Embryonic facial prominence (tissue), 1 donor: ENCODE results near the gene RHOV.

Experiments
- DNase-seq: peaks from one replicate; pipeline ENCODE4 v3.0.0-alpha.2; 2016; ENCODE audit errors: extremely low spot score

The RHOV gene

GRCh38 chr15:40845036-40845435 lies 29.0 kb downstream of the RHOV start:
- no peak for DNase-seq

DNA sequence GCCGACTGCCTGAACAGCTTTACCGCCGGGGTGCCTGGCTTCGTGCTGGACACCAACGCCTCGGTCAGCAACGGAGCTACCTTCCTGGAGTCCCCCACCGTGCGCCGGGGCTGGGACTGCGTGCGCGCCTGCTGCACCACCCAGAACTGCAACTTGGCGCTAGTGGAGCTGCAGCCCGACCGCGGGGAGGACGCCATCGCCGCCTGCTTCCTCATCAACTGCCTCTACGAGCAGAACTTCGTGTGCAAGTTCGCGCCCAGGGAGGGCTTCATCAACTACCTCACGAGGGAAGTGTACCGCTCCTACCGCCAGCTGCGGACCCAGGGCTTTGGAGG lies 29.4 kb downstream of the RHOV start:
- DNase-seq = no peak

DNA sequence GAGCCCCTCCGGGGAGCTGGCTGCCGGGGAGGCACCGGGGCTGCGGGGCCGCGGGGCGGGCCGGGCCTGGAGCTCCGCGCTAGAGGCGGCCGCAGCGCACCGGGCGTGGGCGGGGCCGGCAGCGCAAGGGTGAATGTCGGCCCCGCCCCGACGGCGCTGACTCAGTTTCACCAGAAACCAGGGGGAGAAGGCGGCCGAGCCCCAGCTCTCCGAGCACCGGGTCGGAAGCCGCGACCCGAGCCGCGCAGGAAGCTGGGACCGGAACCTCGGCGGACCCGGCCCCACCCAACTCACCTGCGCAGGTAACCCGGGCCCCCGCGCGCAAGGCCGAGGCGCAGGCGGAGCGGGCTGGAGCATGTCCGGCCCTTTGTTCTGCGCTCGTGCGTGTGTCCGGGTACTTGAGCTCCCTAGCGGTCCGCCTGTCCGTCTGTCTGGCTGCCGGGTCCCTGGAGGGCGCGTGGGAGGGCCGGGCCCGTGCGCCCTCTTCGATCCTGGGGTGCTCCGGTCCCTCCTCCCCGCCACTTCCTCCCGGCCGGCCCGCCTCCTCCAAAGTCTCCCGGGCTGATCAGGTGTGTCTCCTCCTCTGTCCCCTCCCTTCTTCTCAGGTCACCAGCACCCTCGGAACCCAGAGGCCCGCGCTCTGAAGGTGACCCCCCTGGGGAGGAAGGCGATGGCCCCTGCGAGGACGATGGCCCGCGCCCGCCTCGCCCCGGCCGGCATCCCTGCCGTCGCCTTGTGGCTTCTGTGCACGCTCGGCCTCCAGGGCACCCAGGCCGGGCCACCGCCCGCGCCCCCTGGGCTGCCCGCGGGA lies 29.9 kb downstream of the RHOV start, which contains the start of gene SPINT1:
TSS of gene SPINT1 (plus strand) at position 164 of the 811 bp plus-strand sequence. CDS start at position 671, 507 bp downstream.
- no peak for DNase-seq

DNA sequence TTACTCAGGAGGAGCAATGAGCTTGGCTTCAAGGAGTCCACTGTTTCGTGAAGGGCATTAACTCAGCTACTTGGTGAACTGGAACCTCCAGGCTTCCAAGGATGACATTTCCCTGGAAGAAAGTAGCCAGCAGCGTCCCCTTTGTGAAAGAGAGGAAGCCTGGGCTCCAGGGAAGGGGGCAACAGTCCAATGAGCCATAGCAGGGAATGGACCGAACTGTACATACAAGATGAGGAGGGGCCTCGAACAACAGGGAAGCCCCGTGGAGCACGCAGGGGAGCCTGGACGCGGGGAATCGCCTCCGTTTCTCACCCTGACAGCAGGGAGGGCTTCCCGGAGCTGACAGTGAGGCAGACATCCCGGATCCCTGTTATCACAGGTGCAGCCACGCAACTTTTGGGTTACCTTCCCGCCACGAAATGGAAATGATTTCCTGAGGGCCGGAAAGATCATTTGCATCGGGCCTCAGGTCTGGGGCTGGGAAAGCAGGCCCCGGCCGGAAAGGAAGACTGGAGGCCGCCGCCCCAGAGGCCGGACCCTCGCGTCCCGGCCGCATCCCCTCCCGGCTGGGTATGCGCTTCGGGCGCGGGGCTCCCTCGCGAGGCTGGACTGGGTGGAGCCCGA lies 30.7 kb downstream of the RHOV start:
- no peak for DNase-seq

- no peak for DNase-seq
These were observed 32.3 kb downstream of the RHOV start for GRCh38 chr15:40841741-40842140.

DNA sequence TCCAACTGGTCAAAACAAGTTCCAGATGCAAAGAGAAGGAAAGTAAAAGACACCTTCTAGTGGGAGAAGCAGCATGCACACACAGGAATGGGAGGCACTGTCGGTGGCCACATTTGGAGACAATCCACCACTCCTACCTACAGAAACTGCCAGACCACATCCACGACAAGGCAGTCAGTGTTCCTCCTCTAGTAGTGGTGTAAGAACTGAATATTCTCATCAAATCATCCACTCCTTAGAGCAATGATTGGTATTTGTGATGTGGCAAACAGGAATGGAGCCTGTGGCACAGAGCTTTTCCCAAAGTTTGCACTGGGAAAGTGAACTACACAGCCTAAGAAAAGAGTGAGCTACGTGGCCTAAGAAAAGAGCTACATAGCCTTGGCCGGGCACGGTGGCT lies 35.3 kb downstream of the RHOV start:
- DNase-seq = no peak

DNA sequence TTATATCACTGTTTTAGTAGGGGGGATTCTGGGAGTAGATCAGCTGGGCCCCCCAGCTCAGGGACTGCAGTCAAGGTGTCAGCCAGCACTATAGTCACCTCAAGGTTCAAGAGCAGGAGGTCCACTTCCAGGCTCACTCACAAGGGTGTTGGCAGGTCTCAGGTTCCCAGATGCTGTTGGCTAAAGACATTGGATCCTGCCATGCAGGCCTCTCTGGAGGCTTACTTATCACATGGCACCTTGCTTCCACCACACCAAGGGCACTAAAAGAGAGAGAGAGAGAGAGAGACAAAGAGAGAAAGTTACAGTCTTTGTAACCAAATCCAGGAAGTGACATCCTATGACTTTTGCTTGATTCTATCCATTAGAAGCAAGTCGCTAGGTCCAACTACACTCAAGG lies 38.0 kb downstream of the RHOV start:
- no peak for DNase-seq

DNA sequence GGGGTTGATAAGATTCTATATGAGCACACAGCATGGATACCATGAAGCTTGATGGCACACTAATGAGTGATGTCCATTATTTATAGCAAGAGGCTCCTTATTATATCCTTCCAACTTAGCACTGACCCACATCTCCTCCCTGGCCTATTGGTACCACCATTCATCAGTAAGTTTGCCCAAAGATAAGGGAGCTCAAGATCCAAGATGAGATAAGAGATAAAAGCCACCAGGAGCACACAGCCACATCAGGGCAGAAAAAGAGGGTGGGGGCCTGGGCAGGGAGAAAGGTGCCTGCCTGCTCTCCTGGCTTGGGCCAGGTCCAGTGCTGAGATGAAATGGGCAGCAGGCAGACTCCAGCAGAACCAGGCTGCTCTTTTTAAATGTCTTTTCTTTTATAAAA lies 41.1 kb downstream of the RHOV start:
- DNase-seq = no peak

DNA sequence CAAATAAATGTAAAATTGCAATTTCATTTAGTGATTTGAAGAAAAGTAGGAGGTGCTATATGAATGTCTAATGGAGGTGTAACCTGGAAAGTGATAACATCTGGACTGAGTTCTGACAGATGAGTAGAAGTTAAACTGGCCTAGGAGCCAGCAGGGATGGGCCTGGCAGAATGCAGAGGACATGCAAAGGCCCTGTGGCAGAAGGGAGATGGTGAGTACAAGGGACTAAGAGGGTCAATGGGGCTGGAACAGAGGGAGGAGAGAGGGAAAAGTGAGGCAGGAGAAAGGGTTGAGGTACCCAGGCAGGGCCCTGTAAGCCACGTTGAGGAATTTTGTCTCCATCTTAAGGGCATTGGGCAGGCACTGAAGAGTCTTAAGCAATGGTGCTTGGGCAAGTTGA lies 42.2 kb downstream of the RHOV start:
- no peak for DNase-seq

DNA sequence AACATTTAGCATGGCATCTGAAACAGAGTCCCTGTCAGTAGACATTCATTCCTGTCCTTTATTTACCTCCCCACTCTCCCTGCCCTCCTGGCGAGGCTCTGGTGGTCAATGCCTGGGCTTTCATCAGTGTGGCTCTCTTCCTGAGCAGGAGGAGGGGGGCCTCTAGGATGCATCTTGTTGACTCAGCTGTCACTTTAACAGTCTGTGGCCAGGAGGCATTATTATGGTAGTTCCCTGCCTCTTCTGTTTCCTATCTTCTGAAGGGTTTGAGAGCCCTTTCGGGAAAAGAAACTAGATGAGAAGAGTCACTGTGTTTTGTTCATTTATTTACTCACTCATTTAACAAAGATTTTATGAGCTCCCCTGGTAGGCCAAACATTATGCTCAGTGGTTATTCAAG lies 43.1 kb downstream of the RHOV start:
- DNase-seq = no peak

DNA sequence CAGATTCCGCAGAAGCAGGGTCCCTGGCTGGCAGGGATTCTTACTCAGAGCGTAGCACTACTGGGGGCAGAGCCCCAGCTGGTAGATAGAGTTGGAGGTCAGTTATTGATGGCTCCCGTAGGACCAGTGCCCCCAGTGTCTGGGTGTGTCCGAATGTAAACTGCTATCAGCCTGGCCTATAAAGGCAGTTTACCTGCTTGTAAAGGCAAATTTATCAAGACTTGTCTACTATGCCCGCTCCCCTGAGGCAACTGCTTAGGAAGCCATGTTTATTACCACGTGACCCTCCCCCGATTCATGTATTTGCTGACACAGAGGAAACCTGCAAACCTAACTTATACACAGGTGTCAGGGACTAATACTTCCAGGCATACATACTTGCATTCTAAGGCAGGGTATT lies 44.9 kb downstream of the RHOV start:
- no peak for DNase-seq

DNA sequence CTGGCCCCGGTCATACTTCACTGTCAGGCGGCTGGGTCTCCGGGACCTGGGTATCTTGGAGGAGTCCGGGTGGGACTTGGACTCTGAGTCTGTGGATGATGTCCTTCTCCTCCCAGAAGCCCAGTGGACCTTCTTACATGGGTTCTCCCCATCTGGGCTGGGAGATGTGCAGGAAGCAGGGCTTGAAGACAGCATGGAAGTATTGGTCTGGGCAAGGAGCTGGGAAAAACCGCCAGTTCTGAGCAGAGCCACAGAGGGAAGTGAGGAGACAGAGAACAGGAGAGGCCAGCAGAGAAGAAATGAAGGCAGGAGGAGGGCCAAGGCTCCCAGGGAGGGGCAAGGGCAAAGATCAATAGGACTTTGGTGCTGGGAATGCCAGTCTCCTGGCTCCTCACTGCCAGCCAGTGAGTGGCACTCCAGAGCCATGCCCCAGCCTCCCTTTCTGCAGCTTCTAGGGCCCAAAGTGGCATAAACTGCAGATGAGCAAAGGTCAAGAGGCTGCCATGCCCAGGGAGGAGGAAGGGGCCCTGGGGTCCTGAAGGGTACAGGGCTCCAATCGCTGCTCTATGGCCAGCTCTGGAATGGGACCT lies 45.5 kb downstream of the RHOV start, which contains the start of gene PPP1R14D:
TSS of gene PPP1R14D (minus strand) at position 262 of the 590 bp plus-strand sequence. CDS start at position 195, 67 bp downstream.
- DNase-seq = no peak

DNA sequence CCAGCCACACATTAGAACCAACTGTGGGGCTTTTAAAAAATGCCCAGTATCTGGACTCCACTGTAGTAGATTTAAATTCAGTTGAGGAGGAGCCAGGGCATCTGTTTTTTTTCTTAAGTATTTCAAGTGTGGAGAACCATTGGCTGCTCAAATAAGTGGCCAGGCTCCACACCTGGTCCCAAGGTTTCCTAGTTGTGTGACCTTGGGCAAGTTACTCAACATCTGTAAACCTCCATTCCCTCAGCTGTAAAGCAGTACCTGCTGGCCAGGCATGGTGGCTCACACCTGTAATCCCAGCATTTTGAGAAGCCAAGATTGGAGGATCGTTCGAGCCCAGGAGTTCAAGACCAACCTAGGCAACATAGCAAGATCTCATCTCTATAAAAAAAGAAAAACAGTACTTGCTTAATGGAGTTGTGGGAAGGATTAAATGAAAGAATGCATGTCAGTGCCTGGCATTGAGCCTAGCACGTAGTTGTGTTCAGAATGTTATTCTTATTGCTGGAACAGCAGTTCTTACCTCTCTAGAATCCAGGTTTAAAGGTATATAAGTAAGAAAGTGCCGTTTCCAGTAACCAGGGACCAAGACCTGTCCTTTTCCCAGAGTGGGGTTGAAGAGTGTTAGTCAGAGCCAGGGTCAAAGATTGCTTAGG lies 47.5 kb downstream of the RHOV start:
- no peak for DNase-seq

DNA sequence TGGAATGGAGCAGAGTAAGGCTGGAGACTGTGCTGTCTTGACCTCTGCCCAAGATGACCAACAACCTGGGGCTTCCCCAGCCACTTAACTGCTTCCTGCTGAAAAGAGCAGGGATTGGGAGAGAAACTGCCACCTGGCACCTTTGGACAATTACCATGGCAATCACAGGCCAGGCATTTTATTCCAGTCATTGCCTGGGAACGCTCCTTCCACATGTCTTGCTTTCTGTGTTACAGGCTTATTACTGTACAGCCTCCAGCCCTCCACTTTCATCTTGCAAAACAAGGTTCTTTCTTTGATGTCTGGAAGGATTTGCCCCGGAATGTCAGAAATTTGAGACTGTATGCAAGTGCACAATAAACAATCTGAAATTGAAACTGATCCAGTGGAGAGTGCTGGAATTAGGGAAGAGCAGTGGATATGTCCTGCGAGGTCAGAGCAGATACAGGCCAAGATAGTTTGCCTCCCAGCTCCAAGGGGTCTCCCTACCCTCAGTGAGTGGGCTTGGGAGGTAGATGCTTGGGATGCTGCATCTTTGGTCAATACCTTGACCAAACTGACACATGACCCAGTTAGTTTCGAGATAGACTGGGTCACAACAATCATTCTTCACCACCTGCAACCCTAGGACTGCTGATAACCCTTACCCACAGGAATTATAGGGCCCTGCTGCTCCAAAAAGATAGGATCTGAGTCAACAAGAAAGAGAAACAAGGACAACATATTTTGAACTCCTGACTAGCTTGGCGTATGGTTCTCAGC lies 48.2 kb downstream of the RHOV start:
- DNase-seq = no peak

DNA sequence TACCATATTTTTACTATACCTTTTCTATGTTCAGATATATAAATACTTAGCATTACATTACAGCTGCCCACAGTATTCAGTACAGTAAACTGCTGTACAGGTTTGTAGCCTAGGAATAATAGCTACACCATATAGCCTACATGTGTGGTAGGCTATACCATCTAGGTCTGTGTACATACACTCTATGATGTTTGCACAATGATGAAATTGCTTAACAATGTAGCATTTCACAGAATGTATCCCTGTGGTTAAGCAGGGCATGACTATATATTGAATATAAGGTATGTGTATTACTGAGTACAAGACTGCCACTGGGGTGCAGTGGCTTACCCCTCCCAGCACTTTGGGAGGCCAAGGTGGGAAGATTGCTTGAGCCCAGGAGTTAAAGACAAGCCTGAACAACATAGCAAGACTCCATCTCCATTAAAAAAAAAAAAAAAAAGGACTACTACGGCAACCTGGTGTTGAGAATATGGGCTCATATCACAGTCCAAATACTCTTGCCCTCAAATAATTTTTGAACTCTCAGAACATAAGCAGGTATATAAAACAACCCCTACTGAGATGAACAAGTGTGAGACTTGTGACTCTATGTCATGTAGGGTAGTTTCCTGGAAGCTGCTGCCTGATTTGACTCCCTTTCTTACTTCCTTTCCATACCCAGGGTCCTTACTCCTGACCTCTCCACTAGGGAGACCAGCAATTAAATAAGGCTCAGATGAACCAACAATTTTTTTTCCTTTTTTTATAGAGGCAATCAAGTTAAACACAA lies 50.3 kb downstream of the RHOV start:
- DNase-seq = no peak
